Measurements from ENCODE around the gene ITIH4.
"Not testable (repeated sequence)": the region's sequence is repeated elsewhere in the genome, so short reads cannot be mapped to it uniquely, and the experiment has no call there.

Gene ITIH4

GRCh38 chr3:52781741-52782140, 48.7 kb downstream of the ITIH4 start:
- no peak overlapping the region for H3K4me3 ChIP-seq (ENCODE audit: low read length)
- DNase-seq (ENCODE audit: low read depth): no peak
- TF ChIP-seq, protein P1, sequence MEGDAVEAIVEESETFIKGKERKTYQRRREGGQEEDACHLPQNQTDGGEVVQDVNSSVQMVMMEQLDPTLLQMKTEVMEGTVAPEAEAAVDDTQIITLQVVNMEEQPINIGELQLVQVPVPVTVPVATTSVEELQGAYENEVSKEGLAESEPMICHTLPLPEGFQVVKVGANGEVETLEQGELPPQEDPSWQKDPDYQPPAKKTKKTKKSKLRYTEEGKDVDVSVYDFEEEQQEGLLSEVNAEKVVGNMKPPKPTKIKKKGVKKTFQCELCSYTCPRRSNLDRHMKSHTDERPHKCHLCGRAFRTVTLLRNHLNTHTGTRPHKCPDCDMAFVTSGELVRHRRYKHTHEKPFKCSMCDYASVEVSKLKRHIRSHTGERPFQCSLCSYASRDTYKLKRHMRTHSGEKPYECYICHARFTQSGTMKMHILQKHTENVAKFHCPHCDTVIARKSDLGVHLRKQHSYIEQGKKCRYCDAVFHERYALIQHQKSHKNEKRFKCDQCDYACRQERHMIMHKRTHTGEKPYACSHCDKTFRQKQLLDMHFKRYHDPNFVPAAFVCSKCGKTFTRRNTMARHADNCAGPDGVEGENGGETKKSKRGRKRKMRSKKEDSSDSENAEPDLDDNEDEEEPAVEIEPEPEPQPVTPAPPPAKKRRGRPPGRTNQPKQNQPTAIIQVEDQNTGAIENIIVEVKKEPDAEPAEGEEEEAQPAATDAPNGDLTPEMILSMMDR (conservative IDR thresholded peaks at IDR 0.05; ENCODE audit: low read depth, low read length): no peak

DNA sequence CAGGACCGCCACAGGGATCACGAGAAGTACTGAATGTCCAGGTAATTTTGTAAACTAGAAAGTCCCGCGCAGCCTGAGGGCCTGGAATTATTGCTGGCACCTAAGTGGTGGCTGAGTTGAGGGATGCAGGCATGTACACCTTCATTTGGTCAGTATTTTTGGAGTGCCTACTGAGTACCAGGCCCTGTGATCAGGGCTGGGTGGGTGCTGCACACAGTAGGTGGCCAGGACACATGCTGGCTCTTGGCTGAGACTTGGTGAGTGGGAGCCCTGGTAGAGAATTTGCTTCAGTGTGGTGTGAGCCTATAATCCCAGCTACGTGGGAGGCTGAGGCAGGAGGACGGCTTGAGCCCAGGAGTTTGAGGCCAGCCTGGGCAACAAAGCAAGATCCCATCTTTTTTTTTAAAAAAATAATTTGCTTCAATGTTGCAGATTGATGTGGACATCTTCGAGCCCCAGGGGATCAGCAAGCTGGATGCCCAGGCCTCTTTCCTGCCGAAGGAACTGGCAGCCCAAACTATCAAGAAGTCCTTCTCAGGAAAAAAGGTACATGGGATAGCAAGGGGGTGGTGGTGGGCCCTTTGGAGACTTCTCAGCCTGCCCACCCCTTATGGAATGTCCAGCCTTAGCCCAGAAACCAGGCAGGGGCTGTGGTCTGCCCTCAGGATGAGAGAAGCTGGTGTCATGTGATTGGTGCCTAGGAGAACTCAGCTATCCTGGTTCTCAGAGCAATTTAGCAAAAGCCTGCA, 50.5 kb downstream of the ITIH4 start:
- DNase-seq (ENCODE audit: low read depth): no peak
- no peak overlapping the region for H3K4me3 ChIP-seq (ENCODE audit: low read length)
- TF ChIP-seq, protein P1 (conservative IDR thresholded peaks at IDR 0.05; ENCODE audit: low read depth, low read length): no peak

DNA sequence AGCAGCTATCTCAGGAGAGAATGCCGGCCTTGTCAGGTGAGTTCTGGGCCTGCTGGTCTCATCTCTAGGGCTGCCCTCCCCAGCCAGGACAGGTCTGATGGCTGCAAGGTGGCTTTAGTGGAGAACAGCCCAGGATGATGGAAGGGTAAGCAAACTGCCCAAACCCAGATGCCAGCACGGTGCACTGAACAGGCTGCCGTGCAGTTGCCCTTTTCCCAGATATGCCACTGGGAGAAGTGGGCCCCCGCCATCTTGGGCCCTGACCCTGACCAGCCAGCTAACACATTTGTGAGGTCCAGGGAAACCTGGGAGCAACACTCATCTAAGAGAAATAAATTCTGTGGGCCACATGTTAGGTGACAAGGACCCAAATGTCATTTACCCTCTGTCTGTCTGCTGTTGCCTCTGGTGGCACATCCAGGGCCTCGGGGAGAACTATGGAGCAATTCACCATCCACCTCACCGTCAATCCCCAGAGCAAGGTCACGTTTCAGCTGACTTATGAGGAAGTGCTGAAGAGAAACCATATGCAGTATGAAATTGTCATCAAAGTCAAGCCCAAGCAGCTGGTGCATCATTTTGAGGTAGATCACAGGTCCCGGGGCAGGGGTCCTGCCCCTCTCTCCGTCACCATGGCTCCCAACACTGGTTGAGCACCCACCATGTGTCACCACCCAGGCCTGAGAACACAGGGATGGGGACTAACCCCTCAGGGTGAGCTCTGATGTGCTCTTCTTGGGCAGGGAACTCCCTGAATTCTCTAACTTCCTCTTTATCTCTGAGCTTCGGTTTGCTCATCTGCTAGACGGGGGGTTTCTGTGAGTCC, 51.2 kb downstream of the ITIH4 start:
- H3K4me3 ChIP-seq (ENCODE audit: low read length): no peak overlapping the region
- DNase-seq (ENCODE audit: low read depth): no peak
- TF ChIP-seq, protein P1 (conservative IDR thresholded peaks at IDR 0.05; ENCODE audit: low read depth, low read length): no peak

DNA sequence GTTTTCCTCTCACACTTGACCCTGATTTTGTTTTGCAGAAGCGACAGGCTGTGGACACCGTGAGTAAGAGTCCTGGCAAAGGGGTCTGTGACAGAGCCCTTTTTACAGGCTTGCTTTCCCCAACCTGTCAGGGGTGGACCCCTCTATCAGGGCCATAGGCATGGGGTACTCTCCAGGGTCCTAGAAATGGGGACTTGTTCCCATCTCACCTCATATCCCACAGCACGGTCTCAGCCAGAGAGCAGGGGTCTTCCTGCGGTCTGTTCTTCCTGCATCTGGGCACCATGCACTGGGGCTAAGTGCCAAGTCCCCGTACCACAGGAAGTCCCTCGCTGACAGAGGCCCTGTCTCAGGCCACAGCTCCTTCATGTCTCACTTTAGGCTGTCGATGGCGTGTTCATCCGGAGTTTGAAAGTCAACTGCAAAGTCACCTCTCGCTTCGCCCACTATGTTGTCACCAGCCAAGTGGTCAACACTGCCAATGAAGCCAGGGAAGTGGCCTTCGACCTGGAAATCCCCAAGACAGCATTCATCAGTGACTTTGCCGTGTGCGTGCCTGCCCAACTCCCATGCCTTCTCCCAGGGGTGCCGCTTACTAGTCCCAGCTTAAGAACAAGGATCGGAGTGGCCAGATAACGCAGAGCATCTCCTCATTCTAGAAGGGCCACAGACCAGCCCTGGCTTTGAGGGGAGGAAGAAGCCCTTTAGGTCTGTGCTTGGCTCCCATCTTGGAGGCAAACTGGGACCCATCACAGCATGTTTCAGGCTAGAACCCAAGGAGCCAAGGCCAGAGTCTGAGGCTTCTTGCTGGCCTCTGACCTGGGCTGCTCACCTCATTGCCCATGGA, 52.3 kb downstream of the ITIH4 start:
- H3K4me3 ChIP-seq (ENCODE audit: low read length): no peak overlapping the region
- no peak for DNase-seq (ENCODE audit: low read depth)
- TF ChIP-seq, protein P1 (conservative IDR thresholded peaks at IDR 0.05; ENCODE audit: low read depth, low read length): no peak

DNA sequence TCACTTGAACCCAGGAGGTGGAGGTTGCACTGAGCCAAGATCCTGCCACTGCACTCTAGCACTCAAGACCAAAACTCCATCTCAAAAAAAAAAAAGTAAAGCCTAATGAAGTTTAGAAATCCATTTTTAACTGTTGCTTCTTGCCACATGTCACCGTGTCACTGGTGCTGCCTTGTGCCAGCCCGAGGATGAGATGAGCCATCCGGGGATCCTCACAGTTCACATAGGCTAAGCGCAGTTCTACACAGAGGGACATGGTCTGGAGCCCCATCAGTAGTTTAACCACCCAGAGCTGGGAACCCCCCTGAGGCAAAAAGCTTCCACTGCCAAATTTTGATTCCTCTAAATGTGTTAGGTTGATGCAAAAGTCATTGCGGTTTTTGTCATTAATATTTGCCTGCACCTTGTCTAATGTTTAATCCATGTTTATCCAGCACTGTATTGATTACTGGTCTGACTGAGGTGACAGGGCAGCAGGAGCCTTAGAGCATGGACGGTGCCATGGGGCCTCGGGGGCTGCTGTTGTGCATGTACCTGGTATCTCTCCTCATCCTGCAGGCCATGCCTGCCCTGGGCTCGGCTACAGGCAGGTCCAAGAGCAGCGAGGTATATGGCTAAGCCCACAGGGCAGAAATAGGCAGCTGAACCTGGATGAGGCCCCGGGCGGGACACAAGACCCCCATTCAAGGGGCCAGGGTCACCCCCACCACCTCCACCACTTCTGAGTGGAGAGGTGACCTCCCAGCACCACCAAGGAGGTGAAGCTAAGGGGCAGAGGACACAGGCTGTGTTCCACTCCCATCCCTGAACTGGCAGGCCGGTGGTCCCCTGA, 53.1 kb downstream of the ITIH4 start, which contains the start of gene ITIH1:
TSS of gene ITIH1 (plus strand) at position 473 of the 832 bp plus-strand sequence. CDS start at position 490, 17 bp downstream.
- TF ChIP-seq, protein P1 (conservative IDR thresholded peaks at IDR 0.05; ENCODE audit: low read depth, low read length): no peak

GRCh38 chr3:52776486-52776885, 54.0 kb downstream of the ITIH4 start:
- not testable (repeated sequence) for DNase-seq (ENCODE audit: low read depth); H3K4me3 ChIP-seq (ENCODE audit: low read length)

More for the DNA sequence above, 53.1 kb downstream of the ITIH4 start, which contains the start of gene ITIH1:
- H3K4me3 ChIP-seq (ENCODE audit: low read length): no peak within 1 kb of the TSS
- no peak for DNase-seq (ENCODE audit: low read depth)

All from retinal pigment epithelial cell (primary cell).